Esophagus squamous epithelium (tissue), 4 donors: Measurements from ENCODE around the gene TRIP12.
"Not testable (repeated sequence)": the region's sequence is repeated elsewhere in the genome, so short reads cannot be mapped to it uniquely, and the experiment has no call there.

ENCODE experiments used
- CTCF ChIP-seq, 6 experiments: fragments of 450-650 bp in 4 of 6; fragments of 200-600 bp in 2 of 6; sonication (generic) in 2 of 6; IDR thresholded peaks; one replicate each; pipeline ENCODE4 v1.5.1; 2016 to 2019; ENCODE audit warnings: antibody characterized with exemption in 6 of 6, mild to moderate bottlenecking in 4 of 6, moderate library complexity in 4 of 6
- POLR2A ChIP-seq, 4 donors: fragments of 450-650 bp; IDR thresholded peaks; one replicate each; pipeline ENCODE4 v1.6.1; 2017; ENCODE audit warnings: antibody characterized with exemption in 4 of 4, mild to moderate bottlenecking in 4 of 4, moderate library complexity in 3 of 4

GRCh38 chr2:229786289-229786688 lies 135.5 kb downstream of the TRIP12 start:
- not testable (repeated sequence) for TF ChIP-seq CTCF, POLR2A (IDR thresholded peaks at IDR 0.05)
